ENCODE data around the gene F7. TPM values are rescaled to one million over a fixed set of nuclear protein-coding genes. Genes with fewer than 3 reads are reported as not detected.

The F7 gene
- total RNA-seq, 4 donors from 2014 or later = 0.69 TPM; not detected in 3

DNA sequence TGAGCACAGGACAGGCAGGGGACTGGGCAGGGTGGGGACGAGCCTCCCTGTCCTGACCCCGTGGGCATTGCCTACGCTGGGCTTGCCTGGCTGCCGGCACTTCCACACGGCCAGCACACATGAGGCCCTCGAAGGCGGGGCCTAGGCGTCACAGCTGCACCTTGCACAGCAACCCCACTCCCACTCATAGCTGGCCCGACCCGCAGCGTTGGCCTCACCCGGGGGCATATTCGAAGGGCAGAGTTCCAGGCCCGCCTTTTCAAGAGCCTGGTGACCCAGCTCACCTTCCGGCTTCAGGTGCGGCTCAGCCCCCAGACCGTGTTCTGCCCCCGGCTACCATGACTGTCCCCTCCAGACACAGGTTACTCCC, 36.0 kb downstream of the F7 start:
- Histone ChIP-seq H3K27me3 (no peaks in the 10 kb centered on the region), H3K4me1 (no peaks in the 10 kb centered on the region), H3K36me3 (no peaks in the 10 kb centered on the region), H3K9me3 (no peaks in the 10 kb centered on the region), H3K27ac (no peak overlapping the region), H3K4me3 (no peak overlapping the region)
- no peak for DNase-seq
- intact Hi-C loops (cut with DNase I; ENCODE audit: low total_unique reads) = no loop called here
- TF ChIP-seq, protein P1, sequence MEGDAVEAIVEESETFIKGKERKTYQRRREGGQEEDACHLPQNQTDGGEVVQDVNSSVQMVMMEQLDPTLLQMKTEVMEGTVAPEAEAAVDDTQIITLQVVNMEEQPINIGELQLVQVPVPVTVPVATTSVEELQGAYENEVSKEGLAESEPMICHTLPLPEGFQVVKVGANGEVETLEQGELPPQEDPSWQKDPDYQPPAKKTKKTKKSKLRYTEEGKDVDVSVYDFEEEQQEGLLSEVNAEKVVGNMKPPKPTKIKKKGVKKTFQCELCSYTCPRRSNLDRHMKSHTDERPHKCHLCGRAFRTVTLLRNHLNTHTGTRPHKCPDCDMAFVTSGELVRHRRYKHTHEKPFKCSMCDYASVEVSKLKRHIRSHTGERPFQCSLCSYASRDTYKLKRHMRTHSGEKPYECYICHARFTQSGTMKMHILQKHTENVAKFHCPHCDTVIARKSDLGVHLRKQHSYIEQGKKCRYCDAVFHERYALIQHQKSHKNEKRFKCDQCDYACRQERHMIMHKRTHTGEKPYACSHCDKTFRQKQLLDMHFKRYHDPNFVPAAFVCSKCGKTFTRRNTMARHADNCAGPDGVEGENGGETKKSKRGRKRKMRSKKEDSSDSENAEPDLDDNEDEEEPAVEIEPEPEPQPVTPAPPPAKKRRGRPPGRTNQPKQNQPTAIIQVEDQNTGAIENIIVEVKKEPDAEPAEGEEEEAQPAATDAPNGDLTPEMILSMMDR (IDR thresholded peaks at IDR 0.05) = no peak
- no peak for TF ChIP-seq POLR2A (IDR thresholded peaks at IDR 0.05)

DNA sequence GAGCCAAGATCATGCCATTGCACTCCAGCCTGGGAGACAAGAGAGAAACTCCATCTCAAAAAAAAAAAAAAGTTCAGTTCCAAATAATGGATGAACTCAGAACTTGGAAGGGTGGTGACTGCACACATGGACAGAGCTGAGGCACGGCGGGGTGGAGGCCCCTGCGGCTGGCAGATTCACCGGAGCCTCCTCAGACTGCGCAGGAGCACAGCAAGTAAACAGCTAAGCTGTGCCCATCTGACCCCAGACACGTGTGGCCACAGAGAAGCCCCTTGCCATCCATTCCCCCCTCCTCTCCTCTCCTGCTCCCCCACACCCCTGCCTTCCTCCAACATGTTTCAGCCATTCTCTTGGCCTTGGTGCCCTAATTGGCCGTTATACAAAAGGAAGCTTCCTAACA, 37.3 kb downstream of the F7 start:
- H3K4me1 ChIP-seq = no peaks in the 10 kb centered on the region
- H3K4me3 ChIP-seq = no peak overlapping the region
- no peak overlapping the region for H3K27ac ChIP-seq
- no peak for TF ChIP-seq POLR2A (IDR thresholded peaks at IDR 0.05)
- TF ChIP-seq, protein P1 (IDR thresholded peaks at IDR 0.05) = no peak
- H3K9me3 ChIP-seq = no peaks in the 10 kb centered on the region
- no peak for DNase-seq
- intact Hi-C loops (cut with DNase I; ENCODE audit: low total_unique reads) = no loop called here
- no peaks in the 10 kb centered on the region for H3K36me3 ChIP-seq
- H3K27me3 ChIP-seq = no peaks in the 10 kb centered on the region

DNA sequence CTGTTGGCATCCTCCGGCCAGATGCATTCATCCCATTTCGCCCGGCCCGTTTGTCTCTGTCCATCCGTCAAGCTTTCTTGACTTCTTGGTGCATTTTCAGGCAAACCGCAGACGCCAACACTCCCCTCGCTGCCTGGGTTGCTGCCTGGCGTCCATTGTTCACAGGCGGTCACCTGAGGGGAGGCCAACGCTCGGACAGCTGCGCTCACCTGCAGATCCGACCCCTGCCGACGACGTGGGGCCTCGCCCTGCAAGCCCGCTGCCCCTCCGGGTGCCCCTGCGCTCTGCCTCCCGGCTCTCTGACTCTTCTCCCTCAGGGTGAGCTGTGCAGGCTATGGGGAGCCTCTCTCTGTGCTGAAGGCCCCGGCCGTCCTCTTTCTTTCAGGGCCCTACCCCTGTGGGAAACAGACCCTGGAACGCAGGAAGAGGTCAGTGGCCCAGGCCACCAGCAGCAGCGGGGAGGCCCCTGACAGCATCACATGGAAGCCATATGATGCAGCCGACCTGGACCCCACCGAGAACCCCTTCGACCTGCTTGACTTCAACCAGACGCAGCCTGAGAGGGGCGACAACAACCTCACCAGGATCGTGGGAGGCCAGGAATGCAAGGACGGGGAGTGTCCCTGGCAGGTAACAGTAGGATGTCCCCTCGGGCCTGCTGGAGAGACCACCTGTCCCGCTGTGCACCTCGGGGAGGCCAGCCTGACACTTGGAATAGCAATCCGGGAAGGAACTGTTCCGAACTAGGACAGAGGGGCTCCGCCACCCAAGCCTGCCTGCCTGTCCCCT, 38.1 kb downstream of the F7 start:
- H3K9me3 ChIP-seq = no peaks in the 10 kb centered on the region
- no peaks in the 10 kb centered on the region for H3K27me3 ChIP-seq
- H3K36me3 ChIP-seq = no peaks in the 10 kb centered on the region
- intact Hi-C loops (cut with DNase I; ENCODE audit: low total_unique reads) = no loop called here
- H3K27ac ChIP-seq = no peak overlapping the region
- DNase-seq = no peak
- TF ChIP-seq POLR2A (IDR thresholded peaks at IDR 0.05) = no peak
- TF ChIP-seq, protein P1 (IDR thresholded peaks at IDR 0.05) = no peak
- H3K4me1 ChIP-seq = no peaks in the 10 kb centered on the region
- no peak overlapping the region for H3K4me3 ChIP-seq

GRCh38 chr13:113144255-113144629, 38.7 kb downstream of the F7 start:
- no peak overlapping the region for H3K27ac ChIP-seq
- H3K9me3 ChIP-seq = no peaks in the 10 kb centered on the region
- no peaks in the 10 kb centered on the region for H3K4me1 ChIP-seq
- no peaks in the 10 kb centered on the region for H3K36me3 ChIP-seq
- intact Hi-C loops (cut with DNase I; ENCODE audit: low total_unique reads) = no loop called here
- H3K27me3 ChIP-seq = no peaks in the 10 kb centered on the region
- no peak for DNase-seq
- no peak for TF ChIP-seq POLR2A (IDR thresholded peaks at IDR 0.05)
- TF ChIP-seq, protein P1 (IDR thresholded peaks at IDR 0.05) = no peak
- no peak overlapping the region for H3K4me3 ChIP-seq

DNA sequence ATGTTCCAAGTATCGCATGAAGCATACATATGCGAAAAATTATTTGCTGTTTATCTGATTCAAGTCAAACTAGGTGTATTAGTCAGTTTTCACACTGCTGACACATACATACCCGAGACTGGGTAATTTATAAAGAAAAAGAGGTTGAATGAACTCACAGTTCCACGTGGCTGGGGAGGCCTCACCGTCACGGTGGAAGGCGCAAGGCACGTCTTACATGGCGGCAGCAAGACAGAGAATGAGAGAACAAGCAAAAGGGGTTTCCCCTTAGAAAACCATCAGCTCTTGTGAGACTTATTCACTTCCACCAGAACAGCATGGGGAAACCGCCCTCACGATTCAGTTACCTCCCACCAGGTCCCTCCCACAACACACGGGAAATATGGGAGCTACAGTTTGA, 39.9 kb downstream of the F7 start:
- Histone ChIP-seq H3K27ac (no peak overlapping the region), H3K9me3 (no peaks in the 10 kb centered on the region), H3K27me3 (no peaks in the 10 kb centered on the region), H3K36me3 (no peaks in the 10 kb centered on the region), H3K4me1 (no peaks in the 10 kb centered on the region), H3K4me3 (no peak overlapping the region)
- TF ChIP-seq POLR2A (IDR thresholded peaks at IDR 0.05) = no peak
- TF ChIP-seq, protein P1 (IDR thresholded peaks at IDR 0.05) = no peak
- DNase-seq = no peak
- intact Hi-C loops (cut with DNase I; ENCODE audit: low total_unique reads) = no loop called here
